ENCODE data around the gene HLA-E. TPM values are rescaled to one million over a fixed set of nuclear protein-coding genes. Genes with fewer than 3 reads are reported as not detected.

Gene HLA-E
- 100 to 1,000 TPM; 207 to 628 (median 416) TPM for total RNA-seq

DNA sequence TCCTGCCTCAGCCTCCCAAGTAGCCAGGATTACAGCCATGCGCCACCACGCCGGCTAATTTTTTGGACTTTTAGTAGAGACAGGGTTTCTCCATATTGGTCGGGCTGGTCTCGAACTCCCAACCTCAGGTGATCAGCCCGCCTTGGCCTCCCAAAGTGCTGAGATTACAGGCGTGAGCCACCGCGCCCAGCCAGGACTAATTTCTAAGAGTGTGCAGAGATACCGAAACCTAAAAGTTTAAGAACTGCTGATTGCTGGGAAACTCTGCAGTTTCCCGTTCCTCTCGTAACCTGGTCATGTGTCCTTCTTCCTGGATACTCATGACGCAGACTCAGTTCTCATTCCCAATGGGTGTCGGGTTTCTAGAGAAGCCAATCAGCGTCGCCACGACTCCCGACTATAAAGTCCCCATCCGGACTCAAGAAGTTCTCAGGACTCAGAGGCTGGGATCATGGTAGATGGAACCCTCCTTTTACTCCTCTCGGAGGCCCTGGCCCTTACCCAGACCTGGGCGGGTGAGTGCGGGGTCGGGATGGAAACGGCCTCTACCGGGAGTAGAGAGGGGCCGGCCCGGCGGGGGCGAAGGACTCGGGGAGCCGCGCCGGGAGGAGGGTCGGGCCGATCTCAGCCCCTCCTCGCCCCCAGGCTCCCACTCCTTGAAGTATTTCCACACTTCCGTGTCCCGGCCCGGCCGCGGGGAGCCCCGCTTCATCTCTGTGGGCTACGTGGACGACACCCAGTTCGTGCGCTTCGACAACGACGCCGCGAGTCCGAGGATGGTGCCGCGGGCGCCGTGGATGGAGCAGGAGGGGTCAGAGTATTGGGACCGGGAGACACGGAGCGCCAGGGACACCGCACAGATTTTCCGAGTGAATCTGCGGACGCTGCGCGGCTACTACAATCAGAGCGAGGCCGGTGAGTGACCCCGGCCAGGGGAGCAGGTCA is at the start of gene HLA-E:
Gene HLA-E, plus strand, starts transcription at position 429 of the 945 bp plus-strand sequence. Its CDS starts 23 bp downstream, at position 452.
- Histone ChIP-seq H3K9me3 (no peaks in the 10 kb centered on the region), H3K27ac (peak within 1 kb of the TSS; percentile 99 to 100), H3K4me1 (peaks cover 0 to 11% of the 10 kb centered on the region in 2 donors), H3K36me3 (no peaks in the 10 kb centered on the region), H3K27me3 (no peaks in the 10 kb centered on the region), H3K4me3 (peak within 1 kb of the TSS; percentile 94 to 100)
- DNase-seq, result peak; percentile 90 to 99
- intact Hi-C loops (cut with DNase I; ENCODE audit: low total_unique reads), result no loop called here
- TF ChIP-seq, protein P1, sequence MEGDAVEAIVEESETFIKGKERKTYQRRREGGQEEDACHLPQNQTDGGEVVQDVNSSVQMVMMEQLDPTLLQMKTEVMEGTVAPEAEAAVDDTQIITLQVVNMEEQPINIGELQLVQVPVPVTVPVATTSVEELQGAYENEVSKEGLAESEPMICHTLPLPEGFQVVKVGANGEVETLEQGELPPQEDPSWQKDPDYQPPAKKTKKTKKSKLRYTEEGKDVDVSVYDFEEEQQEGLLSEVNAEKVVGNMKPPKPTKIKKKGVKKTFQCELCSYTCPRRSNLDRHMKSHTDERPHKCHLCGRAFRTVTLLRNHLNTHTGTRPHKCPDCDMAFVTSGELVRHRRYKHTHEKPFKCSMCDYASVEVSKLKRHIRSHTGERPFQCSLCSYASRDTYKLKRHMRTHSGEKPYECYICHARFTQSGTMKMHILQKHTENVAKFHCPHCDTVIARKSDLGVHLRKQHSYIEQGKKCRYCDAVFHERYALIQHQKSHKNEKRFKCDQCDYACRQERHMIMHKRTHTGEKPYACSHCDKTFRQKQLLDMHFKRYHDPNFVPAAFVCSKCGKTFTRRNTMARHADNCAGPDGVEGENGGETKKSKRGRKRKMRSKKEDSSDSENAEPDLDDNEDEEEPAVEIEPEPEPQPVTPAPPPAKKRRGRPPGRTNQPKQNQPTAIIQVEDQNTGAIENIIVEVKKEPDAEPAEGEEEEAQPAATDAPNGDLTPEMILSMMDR (IDR thresholded peaks at IDR 0.05), result no peak
- TF ChIP-seq POLR2A (IDR thresholded peaks at IDR 0.05), result peak; percentile 96 to 97

DNA sequence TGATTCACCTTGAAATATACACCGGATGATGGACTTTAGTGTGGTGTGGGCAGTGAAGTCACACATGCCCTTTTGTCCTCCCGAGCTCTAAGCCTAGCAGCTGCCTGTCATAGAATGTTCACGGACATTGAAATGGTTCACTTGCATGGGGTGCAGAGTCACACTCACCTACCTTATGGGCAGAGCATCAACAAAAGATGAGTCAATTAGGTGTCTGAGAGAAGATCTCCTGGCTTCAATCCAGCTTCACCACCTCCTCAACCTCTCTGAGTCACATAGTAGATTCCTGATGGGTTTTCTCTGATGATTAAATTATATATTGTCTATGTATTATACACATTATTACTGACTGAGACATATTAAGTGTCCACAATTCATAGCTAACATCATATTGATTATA is 48.1 kb upstream of the HLA-E start:
- Histone ChIP-seq H3K36me3 (no peaks in the 10 kb centered on the region), H3K27me3 (peaks cover 0 to 45% of the 10 kb centered on the region in 2 donors), H3K4me3 (no peak overlapping the region), H3K27ac (no peak overlapping the region), H3K4me1 (no peaks in the 10 kb centered on the region), H3K9me3 (no peaks in the 10 kb centered on the region)
- intact Hi-C loops (cut with DNase I; ENCODE audit: low total_unique reads), result no loop called here
- DNase-seq, result no peak
- TF ChIP-seq, protein P1 (IDR thresholded peaks at IDR 0.05), result no peak
- no peak for TF ChIP-seq POLR2A (IDR thresholded peaks at IDR 0.05)

DNA sequence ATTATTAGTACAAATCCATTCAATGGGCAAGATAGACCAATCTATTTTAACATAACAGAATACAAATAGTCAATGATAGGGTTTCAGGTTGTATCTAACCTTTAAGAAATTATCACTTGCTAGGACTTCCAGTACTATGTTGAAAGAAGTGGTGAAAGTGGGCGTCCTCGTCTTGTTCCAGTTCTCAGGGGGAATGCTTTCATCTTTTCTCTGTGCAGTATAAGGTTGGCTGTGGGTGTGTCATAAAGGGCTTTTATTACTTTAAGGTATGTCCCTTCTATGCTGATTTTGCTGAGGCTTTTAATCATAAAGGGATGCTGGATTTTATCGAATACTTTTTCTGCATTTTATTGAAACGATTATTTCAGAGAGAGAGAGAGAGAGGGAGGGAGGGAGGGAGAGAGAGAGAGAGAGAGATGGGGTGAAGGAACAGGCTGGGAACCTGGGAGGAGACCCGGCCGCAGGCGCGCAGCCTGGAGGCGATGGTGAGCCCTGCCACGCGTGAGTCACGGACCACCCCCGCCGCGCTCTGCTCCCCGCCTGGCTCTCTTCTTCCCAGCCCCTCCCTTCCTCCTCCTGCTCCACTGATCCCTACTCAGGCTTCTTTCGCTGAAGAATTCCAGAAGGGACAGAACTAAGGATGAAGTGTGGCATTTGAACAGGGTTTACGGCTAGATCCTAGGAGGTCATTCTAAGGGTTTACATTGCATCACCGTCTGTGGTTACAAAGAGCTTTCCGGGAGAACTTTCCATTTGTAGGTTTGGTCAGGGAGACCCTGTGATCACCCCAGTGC is 45.5 kb upstream of the HLA-E start:
- DNase-seq, result no peak
- Histone ChIP-seq H3K27ac (no peak overlapping the region), H3K4me3 (no peak overlapping the region), H3K36me3 (no peaks in the 10 kb centered on the region), H3K27me3 (peaks cover 0 to 56% of the 10 kb centered on the region in 2 donors), H3K9me3 (no peaks in the 10 kb centered on the region), H3K4me1 (no peaks in the 10 kb centered on the region)
- TF ChIP-seq, protein P1 (IDR thresholded peaks at IDR 0.05), result no peak
- no peak for TF ChIP-seq POLR2A (IDR thresholded peaks at IDR 0.05)
- intact Hi-C loops (cut with DNase I; ENCODE audit: low total_unique reads), result no loop called here

GRCh38 chr6:30444451-30444742 is 44.9 kb upstream of the HLA-E start:
- Histone ChIP-seq H3K36me3 (no peaks in the 10 kb centered on the region), H3K27me3 (peaks cover 0 to 56% of the 10 kb centered on the region in 2 donors), H3K27ac (no peak overlapping the region), H3K4me1 (no peaks in the 10 kb centered on the region), H3K4me3 (no peak overlapping the region), H3K9me3 (no peaks in the 10 kb centered on the region)
- TF ChIP-seq, protein P1 (IDR thresholded peaks at IDR 0.05), result no peak
- no peak for TF ChIP-seq POLR2A (IDR thresholded peaks at IDR 0.05)
- DNase-seq, result no peak
- intact Hi-C loops (cut with DNase I; ENCODE audit: low total_unique reads), result no loop called here

- intact Hi-C loops (cut with DNase I; ENCODE audit: low total_unique reads), result no loop called here
- Histone ChIP-seq H3K27me3 (peaks cover 0 to 46% of the 10 kb centered on the region in 2 donors), H3K9me3 (no peaks in the 10 kb centered on the region), H3K36me3 (no peaks in the 10 kb centered on the region), H3K4me1 (no peaks in the 10 kb centered on the region), H3K27ac (no peak overlapping the region), H3K4me3 (no peak overlapping the region)
- DNase-seq, result no peak
- TF ChIP-seq POLR2A (IDR thresholded peaks at IDR 0.05), result no peak
Measured at GRCh38 chr6:30446259-30446658, 43.0 kb upstream of the HLA-E start.

All from uterus (tissue), 4 donors.